GM18868 (cell line): ENCODE data around the gene MEIKIN.
"Not testable (repeated sequence)": the region's sequence is repeated elsewhere in the genome, so short reads cannot be mapped to it uniquely, and the experiment has no call there.

Experiments
- ATAC-seq: cut with Tn5 transposase; IDR thresholded peaks from one replicate; pipeline ENCODE4 v1.9.1; 2021; ENCODE audit warnings: mild to moderate bottlenecking, moderate library complexity; ENCODE audit not compliant: unreplicated experiment

Gene MEIKIN

DNA sequence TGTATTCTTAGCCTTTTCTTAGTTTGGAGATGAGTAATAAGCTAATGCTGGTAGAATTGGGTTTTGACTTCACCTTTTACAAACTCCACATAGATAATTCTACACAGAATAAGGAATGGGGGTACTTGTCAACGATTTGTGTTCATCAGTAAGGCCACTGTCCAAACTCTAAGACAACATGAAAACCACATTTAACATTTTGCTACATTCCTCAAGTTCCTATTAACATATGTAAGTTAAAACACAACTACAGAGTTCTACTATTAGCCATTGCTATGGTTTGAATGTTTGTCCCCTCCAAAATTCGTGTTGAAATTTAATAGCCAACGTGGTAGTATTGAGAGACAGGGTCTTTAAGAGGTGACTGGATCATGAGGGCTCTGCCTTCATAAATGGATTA, 31.9 kb downstream of the MEIKIN start:
- no peak for ATAC-seq

DNA sequence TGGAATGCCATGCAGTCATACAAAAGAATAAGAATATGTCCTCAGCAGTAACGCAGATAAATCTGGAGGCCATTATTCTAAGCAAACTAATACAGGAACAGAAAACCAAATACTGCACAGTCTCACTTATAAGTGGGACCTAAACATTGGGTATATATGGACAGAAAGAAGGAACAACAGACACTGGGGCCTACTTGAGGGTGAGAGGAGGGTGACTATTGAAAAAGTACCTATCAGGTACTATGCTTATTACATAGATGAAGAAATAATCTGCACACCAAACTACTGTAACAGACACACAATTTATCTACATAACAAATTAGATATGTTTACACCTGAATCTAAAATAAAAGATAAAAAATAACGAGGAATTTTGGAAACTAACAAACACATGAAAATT, 38.8 kb downstream of the MEIKIN start:
- ATAC-seq = no peak

DNA sequence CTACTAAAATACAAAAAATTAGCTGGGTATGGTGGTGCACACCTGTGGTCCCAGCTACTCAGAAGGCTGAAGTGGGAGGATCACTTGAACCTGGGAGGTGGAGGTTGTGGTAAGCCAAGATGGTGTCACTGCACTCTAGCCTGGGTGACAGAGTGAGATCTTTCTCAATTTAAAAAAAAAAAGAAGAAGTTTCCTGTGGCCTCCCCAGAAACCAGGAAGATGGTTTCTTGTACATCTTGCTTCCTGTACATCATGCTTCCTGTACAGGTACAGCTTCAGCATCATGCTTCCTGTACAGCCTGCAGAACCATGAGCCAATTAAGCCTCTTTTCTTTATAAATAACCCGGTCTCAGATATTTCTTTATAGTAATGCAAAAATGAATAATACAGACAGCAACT, 43.2 kb downstream of the MEIKIN start:
- not testable (repeated sequence) for ATAC-seq

DNA sequence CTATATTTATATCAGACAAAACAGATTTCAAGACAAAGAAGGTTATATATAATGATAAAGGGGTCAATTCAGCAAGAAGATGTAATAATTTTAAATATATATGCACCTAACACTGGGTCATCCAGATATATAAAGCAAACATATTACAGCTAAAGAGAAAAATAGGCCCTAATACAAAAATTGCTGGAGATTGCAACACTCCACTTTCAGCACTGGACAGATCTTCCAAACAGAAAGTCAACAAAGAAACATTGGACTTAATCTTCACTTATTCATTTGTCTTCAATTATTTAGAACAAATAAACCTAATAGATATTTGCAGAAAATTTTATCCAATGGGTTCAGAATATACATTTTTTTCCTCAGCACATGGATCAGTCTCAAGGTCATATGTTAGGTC, 45.8 kb downstream of the MEIKIN start:
- no peak for ATAC-seq

DNA sequence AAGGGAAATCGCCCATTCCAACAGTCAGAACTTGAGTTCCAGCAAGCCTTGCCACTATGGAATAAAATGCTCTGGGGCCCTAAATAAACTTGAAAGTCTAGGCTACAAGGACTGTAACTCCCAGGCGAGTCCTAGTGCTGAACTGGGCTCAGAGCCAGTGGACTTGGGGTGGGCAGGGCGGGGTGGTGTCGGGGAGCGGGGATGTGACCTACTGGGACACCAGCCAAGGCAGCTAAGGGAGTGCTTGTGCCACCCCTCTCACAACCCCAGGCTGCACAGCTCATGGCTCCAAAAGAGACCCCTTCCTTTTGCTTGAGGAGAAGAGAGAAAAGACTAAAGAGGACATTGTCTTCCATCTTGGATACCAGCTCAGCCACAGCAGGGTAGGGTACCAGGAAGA, 61.5 kb downstream of the MEIKIN start:
- no peak for ATAC-seq

DNA sequence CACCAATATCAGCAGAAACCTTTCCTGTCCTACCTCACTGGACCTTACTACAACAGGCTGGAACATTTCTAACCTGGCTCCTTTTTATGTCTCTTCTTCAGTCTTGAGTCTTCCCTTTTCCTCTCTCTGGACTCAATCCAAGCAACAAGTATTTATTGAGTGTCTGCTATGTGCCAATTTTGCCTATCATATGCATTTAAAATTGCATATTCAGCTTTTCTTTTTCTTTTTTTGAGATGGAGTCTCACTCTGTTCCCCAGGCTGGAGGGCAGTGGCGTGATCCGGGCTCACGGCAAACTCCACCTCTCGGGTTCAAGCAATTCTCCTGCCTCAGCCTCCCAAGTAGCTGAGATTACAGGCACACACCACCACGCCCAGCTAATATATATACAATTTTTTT, 65.8 kb downstream of the MEIKIN start:
- ATAC-seq = no peak

DNA sequence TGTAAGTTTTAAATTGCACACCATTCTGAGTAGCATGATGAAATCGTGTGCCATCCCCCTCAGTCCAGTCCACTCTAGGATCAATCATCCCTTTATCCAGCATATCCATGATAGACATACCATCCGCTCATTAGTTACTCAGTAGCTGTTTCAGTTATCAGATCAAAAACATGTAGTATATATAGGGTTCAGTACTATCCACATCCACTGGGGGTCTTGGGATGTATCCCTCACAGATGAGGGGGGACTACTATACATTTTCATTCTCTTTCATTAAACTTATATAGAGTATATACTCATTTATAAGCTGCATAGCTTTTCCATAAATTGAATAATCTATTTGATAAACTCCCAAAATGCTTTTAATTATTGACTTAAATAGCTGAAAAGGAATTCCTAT, 67.6 kb downstream of the MEIKIN start:
- no peak for ATAC-seq

DNA sequence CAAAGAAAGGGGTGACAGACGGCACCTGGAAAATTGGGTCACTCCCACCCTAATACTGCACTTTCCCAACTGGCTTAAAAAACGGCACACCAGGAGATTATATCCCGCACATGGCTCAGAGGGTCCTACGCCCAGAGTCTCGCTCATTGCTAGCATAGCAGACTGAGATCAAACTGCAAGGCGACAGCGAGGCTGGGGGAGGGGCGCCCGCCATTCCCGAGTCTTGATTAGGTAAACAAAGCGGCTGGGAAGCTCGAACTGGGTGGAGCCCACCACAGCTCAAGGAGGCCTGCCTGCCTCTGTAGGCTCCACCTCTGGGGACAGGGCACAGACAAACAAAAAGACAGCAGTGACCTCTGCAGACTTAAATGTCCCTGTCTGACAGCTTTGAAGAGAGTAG, 74.2 kb downstream of the MEIKIN start:
- not testable (repeated sequence) for ATAC-seq

DNA sequence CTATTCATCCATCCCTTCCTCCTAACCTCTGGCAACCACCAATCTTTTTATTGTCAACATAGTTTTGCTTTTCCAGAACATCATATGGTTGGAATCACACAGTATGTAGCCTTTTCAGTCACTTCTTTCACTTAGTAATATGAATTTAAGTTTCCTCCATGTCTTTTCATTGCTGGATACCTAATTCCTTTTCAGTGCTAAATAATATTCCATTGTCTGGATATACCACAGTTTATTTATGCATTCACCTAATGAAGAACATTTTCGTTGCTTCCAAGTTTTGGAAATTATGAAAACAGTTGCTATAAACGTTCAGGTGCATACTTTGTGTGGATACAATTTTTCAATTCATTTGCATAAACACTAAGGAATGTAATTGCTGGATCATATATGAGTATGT, 77.9 kb downstream of the MEIKIN start:
- no peak for ATAC-seq

DNA sequence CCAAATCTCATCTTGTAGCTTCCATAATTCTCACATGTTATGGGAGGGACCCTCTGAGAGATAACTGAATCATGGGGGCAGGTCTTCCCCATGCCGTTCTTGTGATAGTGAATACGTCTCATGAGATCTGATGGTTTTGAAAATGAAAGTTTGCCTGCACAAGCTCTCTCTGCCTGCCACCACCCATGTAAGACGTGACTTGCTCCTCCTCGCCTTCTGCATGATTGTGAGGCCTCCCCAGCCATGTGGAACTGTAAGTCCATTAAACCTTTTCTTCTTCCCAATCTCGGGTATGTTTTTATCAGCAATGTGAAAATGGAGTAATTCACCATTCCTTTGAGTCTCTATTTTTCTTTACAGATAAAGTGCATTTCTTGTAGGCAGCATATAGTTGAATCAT, 81.8 kb downstream of the MEIKIN start:
- no peak for ATAC-seq

DNA sequence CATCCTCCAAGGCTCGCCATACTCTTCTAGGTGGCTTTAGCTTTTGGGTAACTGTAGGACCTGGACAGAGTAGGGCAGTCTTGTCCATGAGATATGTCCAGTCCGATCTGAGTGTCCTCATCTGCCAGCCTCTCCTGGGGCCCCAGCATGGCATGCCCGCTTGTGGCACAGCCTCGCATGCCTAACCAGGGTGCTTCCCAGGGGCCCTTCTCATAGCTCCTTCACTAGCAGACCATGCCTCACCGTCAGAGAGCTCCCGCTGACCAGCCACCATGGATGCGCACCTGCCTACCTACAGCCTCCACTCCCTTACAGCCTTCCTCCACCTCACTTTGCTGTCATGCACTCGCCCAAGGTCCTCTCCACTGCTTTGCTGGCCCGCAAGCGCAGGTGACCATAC, 88.1 kb downstream of the MEIKIN start:
- no peak for ATAC-seq

DNA sequence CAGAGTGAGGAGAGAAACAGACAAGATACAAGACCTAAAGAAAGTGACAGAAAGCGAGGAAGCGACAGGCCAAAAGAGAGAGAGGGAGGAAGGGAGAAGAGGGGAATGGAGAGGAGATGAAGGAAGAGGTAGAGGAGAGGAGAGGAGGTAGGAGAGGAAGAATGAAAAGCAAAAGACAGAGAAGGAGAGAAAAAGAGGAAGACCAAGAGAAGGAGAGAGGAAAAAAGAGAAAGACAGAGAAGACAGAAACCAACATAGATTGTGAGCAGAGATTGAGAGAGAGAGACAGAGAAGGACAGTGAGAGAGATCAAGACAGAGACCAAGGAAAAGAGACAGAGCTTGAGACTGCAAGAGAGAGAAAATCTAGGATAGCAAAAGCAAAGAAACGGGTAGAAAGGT, 90.0 kb downstream of the MEIKIN start:
- no peak for ATAC-seq

DNA sequence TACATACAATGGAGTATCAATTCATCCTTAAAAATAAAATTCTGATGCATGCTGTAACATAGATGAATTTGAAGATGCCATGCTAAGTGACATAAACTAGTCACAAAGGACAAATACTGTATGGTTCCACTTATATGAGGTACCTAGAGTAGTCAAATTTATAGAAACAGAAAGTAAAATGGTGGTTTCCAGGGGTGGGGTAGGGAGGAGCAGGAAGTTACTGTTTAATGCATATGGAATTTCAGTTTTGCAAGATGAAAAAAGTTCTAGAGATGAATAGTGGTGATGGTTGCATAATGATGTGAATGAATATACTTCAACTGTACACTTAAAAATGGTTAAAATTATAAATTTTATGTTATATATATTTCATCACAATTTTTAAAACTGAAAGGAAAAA, 91.3 kb downstream of the MEIKIN start:
- peak; percentile 69 for ATAC-seq

DNA sequence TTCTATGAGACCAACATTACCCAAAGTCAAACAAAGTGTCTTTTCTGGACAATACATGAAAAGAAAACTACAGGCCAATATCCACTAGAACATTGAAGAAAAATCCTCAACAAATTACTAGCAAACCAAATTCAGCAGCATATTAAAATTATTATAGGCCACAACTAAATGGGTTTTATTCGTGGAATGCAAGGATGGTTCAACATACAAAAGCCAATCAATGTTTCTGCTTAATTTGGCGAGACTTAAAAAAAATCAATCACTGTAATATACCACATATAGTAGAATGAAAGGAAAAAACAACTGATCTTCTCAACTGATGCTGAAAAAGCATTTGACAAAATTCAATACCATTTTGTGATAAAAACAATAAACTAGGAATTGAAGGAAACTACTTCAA, 96.8 kb downstream of the MEIKIN start:
- ATAC-seq = no peak

DNA sequence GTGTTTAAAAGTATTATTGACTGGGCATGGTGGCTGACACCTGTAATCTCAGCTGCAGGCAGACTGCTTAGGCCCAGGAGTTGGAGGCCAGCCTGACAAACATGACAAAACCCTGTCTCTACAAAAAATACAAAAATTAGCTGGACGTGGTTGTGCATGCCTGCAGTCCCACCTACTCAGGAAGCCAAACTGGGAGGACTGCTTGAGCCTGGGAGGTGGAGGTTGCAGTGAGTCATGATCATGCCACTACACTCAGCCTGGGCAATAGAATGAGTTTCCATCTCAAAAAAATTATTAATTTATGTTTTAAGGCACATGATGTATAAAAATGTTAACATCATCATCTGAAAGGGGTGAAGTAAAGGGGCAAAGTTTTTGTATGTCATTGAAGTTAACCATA, 98.9 kb downstream of the MEIKIN start:
- ATAC-seq = no peak

DNA sequence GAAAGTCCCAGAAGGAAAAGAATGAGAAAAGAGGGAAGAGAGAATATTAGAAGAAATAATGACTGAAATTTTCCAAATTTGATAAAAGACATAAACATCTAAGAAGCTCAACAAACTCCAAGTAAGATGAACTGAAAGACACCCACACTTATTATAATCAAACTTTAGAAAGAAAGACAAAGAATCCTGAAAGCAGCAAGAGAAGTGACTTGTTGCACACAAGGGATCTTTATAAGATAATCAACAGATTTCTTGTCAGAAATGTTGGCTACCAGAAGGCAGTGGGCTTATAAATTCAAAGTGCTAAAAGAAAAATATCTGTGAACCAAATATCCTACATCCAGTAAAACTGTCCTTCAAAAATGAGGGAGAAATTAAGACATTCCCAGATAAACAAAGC, 99.6 kb downstream of the MEIKIN start:
- ATAC-seq = no peak

DNA sequence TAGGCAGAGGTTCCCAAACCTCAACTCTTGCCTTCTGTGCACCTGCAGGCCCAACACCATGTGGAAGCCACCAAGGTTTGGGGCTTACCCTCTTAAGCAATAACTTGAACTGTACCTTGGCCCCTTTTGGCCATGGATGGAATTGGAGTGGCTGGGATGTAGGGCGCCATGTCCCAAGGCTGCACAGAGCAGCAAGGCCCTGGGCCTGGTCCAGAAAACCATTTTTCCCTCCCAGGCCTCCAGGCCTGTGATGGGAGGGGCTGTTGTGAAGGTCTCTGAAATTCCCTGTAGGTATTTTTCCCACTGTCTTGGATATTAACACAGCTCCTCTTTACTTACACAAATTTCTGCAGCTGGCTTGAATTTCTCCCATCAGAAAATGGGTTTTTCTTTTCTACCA, 102.5 kb downstream of the MEIKIN start:
- not testable (repeated sequence) for ATAC-seq

DNA sequence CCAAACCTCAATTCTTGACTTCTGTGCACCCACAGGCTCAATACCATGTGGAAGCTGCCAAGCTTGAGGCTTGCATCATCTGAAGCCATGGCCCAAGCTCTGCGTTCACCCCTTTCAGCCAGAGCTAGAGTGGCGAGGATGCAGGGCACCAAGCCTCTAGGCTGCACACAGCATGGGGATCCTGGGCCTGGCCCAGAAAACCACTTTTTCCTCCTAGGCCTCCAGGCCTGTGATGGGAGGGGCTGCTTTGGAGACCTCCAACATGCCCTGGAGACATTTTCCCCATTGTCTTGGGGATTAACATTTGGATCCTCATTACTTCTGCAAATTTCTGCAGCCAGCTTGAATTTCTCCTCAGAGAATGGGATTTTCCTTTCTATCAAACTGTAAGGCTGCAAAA, 112.8 kb downstream of the MEIKIN start:
- not testable (repeated sequence) for ATAC-seq

DNA sequence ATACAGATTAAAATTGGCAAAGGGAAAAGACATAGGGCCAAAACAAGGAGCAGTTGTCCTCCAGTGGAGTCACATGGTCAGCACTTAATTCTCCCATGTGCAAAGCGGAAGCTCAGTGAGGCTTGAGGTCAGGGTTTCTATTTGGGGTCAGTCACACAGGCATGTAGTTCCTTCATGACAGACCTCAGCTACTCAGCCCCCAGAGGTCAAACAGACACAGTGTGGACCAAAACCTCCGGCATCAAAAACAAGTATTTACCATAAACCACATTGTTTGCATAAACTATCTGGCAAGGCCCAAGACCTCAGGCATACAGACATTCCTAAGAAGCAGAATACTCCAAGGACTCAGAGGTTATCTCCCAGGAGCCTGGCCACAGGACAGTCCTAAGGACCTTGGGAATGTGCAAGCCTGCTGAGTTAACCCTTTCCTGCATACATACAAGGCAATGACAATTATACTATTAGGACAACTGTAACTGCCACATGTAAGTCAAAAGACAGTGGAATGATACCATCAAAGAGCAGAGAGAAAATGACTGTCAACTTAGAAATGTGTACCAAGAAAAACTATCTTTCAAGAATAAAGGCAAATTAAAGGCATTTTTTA, 120.0 kb downstream of the MEIKIN start:
- ATAC-seq = no peak

DNA sequence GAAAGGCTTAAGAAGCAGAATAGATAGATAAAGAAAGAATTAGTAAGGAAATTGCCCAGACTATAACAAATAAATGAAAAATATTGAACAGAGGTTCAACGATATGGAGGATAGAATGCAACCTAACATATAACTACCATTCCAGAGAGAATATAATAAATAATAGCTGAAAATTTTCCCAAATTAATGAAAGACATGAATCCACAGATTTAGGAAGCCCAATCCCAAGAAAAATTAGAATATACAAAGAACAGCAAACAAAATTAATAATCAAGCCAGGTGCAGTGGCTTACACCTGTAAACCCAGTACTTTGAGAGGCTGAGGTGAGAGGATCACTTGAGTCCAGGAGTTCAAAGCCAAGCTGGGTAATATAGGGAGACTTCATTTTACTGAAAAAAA, 120.8 kb downstream of the MEIKIN start:
- no peak for ATAC-seq

DNA sequence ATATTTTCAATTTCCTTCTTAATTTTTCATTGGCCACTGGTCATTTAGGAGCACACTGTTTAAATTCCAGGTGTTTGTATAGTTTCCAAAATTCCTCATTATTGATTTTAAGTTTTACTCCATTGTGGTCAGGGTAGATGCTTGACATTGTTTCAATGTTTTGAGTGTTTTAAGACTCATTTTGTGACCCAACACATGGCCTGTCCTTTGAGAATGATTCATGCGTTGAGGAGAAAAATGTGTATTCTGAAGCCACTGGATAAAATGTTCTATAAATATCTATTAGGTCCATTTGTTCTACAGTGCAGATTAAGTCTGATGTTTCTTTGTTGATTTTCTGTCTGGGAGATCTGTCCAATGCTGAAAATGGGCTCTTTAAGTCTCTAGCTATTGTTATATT, 124.2 kb downstream of the MEIKIN start:
- no peak for ATAC-seq

DNA sequence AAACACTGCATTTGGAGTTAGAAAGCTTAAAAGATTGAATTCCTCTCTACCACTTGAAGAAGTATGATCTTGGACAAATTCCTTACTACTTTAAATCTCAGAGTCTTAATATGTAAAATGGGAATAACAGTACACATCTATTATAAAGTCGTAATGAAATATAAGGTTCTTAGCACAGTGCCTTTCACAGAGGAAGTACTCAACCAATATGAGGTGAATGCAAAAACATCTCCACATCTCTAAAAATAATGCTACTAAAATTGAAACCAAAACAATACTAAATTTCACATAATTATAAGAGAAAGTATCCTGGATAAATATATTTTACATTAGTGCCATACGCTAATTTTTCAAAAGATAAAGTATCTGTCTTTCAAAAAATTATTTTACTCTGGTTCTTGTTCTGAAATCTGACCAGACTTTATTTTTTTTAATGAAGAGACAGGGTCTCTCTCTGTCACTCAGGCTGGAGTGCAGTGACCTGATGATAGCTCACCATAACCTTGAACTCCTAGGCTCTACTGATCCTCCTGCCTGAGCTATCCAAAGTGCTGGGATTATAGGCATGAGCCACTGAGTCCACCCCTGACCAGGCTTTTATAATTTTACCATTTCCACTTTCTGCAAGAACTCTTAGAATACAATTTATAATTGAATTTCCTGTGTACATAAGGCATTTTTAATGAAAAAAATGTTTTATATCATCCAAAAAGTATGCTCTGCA, 127.3 kb downstream of the MEIKIN start:
- ATAC-seq = no peak

DNA sequence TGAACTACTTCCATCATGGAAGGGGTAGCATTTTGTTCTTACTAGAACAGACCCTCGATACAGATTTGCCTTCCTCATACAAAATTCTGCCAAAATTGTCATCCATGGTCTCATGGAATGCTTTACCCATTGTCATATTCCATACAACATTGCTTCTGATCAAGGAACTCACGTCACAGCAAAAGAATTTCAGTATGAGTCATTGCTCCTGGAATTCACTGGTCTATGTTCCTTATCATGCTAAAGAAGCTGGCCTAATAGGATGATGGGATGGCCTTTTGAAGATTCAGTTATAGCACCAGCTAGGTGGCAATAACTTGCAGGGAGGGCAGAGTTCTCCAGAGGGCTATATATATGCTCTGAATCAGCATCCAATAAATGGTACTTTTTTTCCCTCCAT, 130.5 kb downstream of the MEIKIN start:
- no peak for ATAC-seq
